ENCODE measurements around the gene PPP1R3C. TPM values are rescaled to one million over a fixed set of nuclear protein-coding genes. Genes with fewer than 3 reads are reported as not detected.

The PPP1R3C gene
- total and polyA plus RNA-seq, 5 donors = 146 to 222 (median 202) TPM

DNA sequence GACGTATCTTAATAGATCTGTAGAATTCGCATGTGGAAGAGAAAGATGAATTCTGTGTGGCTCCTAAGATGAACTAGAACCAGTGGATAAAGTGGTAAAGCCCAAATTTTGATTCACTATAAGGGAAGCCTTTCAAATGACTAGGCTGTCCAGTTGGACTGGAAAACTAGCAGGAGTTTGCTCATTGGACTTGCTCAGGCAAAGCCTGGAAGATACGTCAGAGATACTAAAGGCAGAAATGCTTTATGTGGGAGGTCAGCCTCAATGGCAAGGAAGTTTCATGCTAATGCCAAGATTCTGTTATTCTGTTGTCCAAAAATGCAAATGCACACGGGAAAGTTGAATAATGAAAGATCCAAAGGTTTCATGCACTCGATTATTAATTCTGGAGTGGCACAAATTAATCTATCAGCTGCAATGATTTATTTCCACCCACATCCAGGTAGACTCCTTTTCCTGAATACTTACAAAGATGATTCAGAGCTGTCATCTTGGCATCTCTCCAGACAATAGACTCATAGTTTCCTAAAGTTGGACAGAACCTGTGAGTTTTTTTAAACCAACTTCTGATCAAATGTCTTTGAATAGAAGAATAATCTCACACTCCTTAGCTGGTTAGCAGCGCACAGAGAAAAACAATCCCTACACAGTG, 20.5 kb upstream of the PPP1R3C start:
- Histone ChIP-seq H3K4me3 (ENCODE audit: low read length) (no peak overlapping the region), H3K27ac (ENCODE audit: low read length) (no peak overlapping the region), H3K9me3 (ENCODE audit: control insufficient read depth, low read length) (no peaks in the 10 kb centered on the region), H3K4me1 (ENCODE audit: control insufficient read depth, insufficient read depth, low read length) (no peaks in the 10 kb centered on the region), H3K27me3 (ENCODE audit: control insufficient read depth, insufficient read depth) (no peaks in the 10 kb centered on the region)
- 62% methylated on average over 6 of the region's 6 CpGs for WGBS
- DNase-seq (no peak), ATAC-seq (peak in 1 of 2 donors; percentile 13)
- intact Hi-C loops (cut with DNase I) = no loop called here

DNA sequence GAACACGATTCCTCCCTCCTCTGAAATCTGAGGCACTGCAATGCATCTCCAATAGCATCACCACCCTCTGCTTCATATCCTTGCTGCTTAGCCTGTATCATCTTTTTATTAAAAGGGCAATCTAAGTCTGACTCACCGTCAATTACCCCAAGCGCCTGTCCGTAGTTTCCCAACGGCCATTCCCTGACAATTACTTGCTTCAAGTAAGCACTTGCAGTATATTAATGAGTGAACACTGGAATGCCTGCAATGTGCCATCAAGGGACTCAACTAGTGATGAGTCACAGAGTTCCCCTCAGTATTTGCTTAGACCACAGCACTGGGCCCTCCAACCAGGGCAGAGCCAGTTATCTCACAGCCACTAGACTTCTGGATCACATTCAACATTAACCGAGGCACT, 19.5 kb upstream of the PPP1R3C start:
- intact Hi-C loops (cut with DNase I) = no loop called here
- Histone ChIP-seq H3K4me1 (ENCODE audit: control insufficient read depth, insufficient read depth, low read length) (no peaks in the 10 kb centered on the region), H3K9me3 (ENCODE audit: control insufficient read depth, low read length) (no peaks in the 10 kb centered on the region), H3K27me3 (ENCODE audit: control insufficient read depth, insufficient read depth) (no peaks in the 10 kb centered on the region), H3K4me3 (ENCODE audit: low read length) (no peak overlapping the region), H3K27ac (ENCODE audit: low read length) (peak overlapping the region; percentile 49)
- 43% methylated on average over 6 of the region's 6 CpGs for WGBS
- ATAC-seq = peak; percentile 86 to 94
- peak in 1 of 3 donors; percentile 44 for DNase-seq

DNA sequence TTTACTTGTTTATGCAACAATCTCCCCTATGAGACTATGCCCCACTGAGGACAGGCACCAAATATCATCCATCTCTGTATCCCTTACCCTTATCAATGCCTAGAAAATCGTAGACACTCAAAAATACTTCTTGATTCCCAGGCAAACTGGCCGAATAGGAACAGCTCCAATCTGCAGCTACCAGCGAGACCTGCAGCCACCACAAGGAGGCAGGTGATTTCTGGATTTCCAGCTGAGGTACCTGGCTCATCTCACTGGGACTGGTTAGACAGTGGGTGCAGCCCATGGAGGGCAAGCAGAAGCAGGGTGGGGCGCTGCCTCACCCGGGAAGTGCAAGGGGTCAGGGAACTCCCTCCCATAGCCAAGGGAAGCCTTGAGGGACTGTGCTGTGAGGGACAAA, 10.8 kb upstream of the PPP1R3C start:
- intact Hi-C loops (cut with DNase I) = no loop called here
- ATAC-seq (no peak), DNase-seq (no peak)
- Histone ChIP-seq H3K4me1 (ENCODE audit: control insufficient read depth, insufficient read depth, low read length) (no peaks in the 10 kb centered on the region), H3K9me3 (ENCODE audit: control insufficient read depth, low read length) (no peaks in the 10 kb centered on the region), H3K27me3 (ENCODE audit: control insufficient read depth, insufficient read depth) (no peaks in the 10 kb centered on the region), H3K27ac (ENCODE audit: low read length) (no peak overlapping the region), H3K4me3 (ENCODE audit: low read length) (no peak overlapping the region)
- WGBS = 70% methylated on average over 5 of the region's 5 CpGs

DNA sequence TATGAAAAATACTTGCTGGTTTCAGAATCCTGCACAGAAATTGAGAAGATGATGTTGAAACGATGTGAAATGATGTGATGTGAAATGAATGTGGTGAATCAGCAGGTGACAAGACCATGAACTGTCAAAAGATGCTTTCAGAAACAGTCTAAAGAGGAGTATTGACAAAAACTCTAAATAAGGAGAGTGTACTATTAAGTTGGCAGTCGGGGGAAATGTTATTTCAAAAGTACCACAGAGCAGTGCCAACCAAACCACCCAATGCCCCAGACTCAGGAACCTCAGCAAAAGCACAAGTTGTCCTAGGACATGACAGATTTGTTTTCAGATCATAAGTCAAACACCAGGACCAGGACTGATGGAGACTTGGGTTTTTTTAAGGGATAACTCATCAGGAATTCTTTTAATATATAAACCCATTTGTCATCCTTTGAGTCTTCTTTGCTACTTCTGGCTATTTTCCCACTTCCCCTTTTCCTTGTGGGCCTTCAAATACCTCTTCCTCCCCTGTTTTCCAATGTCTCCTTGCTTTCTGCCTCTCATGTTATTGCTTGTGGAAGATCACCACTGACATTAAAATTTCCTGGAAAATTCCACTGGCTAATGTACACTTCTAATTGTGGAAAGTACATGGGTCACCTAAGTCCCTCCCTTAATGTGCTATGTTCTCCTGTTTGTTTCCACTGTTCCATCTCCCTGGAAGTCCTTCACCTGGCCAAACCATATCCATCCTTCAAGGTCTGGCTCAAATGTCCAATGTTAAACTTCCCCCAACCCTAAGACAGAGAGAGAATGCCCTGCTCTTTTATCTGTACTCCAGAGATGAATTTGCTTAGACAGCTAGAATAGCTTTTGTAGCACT, 10.2 kb upstream of the PPP1R3C start:
- Histone ChIP-seq H3K27ac (ENCODE audit: low read length) (no peak overlapping the region), H3K4me1 (ENCODE audit: control insufficient read depth, insufficient read depth, low read length) (no peaks in the 10 kb centered on the region), H3K27me3 (ENCODE audit: control insufficient read depth, insufficient read depth) (no peaks in the 10 kb centered on the region), H3K9me3 (ENCODE audit: control insufficient read depth, low read length) (no peaks in the 10 kb centered on the region), H3K4me3 (ENCODE audit: low read length) (no peak overlapping the region)
- WGBS = 73% methylated on average over 2 of the region's 2 CpGs
- no peak for DNase-seq
- no peak for ATAC-seq
- intact Hi-C loops (cut with DNase I) = no loop called here

DNA sequence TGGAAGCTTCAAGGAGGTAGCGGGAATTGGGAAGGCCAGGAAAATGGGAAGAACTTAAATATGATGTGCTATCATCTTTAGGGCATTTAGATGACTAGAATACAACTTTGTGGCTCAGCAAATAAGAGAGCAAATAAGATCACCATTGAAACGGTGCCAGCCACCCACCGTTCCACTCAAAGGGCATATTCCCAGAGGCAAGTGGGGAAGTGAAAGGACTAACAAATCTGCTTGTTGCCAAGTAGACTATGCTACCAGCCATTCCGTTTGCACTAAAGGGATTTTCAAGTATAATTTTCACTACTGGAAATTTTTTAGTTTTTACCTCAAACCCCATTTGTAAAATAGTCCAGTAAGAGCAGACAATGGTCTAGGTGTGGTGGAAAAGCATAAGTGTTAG, 4.0 kb upstream of the PPP1R3C start:
- Histone ChIP-seq H3K4me3 (ENCODE audit: low read length) (no peak overlapping the region), H3K9me3 (ENCODE audit: control insufficient read depth, low read length) (no peaks in the 10 kb centered on the region), H3K27me3 (ENCODE audit: control insufficient read depth, insufficient read depth) (no peaks in the 10 kb centered on the region), H3K27ac (ENCODE audit: low read length) (no peak overlapping the region), H3K4me1 (ENCODE audit: control insufficient read depth, insufficient read depth, low read length) (no peaks in the 10 kb centered on the region)
- DNase-seq = no peak
- ATAC-seq = no peak
- intact Hi-C loops (cut with DNase I) = loop anchor here in 3 of 4 donors (2.0 to 10.0 kb wide), 5 partner anchors 84 to 222 kb away; partner anchors contain the start of gene HECTD2 (in 1 of the 3)
- 68% methylated on average over 4 of the region's 4 CpGs for WGBS

DNA sequence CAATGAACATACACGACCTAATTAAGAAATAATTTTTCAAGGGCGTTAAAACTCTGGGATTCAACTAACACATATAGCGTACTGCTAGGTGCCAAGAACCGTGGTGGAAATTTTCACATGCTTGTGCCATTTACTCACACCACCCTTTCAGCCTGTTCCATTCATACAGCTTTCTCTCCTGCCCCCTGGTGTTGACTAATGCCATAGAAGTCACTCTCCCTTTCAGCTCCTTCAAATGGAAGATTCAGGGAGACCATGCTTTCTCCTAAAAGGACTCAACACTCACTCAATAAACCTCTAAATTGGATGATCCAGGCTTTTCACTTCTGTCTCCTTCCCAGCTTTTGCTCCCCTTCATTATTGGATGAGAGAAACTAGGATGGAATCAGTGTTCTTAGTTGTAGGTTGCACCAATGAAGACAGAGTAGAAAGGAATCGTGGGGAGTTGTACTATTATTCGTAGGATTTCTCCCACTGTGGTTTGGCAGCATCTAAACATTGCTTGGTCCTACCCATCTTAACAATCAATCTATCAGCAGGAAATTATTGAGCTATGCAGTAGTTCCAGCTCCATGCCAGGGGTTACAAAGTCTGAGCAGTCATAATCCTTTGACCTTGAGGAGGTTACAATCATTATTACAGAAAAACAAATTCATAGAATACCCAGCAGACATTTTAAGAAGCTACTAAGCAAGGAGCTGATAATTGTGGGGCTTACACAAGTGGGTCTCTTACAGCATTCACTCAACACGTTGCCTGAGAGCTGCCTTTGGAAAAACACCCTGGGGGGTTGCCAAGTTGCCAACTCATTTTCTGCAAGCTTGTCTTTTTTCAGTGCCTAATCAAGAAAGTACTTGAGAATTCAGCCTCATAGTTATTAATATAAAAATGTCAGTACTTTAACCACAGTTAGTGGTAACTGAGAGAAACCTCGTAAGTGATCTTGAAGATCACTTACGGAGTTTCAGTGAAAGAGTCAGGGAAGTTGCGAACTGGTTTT, 2.8 kb upstream of the PPP1R3C start:
- ATAC-seq = peak; percentile 42 to 47
- H3K4me3 ChIP-seq (ENCODE audit: low read length) = no peak overlapping the region
- H3K27me3 ChIP-seq (ENCODE audit: control insufficient read depth, insufficient read depth) = no peaks in the 10 kb centered on the region
- WGBS = 42% methylated on average over 10 of the region's 10 CpGs
- H3K9me3 ChIP-seq (ENCODE audit: control insufficient read depth, low read length) = no peaks in the 10 kb centered on the region
- peak in 2 of 3 donors; percentile 28 to 45 for DNase-seq
- H3K27ac ChIP-seq (ENCODE audit: low read length) = peak overlapping the region; percentile 51
- no peaks in the 10 kb centered on the region for H3K4me1 ChIP-seq (ENCODE audit: control insufficient read depth, insufficient read depth, low read length)
- intact Hi-C loops (cut with DNase I) = loop anchor here in 3 of 4 donors (2.0 to 10.0 kb wide), 5 partner anchors 83 to 221 kb away; partner anchors contain the start of gene HECTD2 (in 1 of the 3)

DNA sequence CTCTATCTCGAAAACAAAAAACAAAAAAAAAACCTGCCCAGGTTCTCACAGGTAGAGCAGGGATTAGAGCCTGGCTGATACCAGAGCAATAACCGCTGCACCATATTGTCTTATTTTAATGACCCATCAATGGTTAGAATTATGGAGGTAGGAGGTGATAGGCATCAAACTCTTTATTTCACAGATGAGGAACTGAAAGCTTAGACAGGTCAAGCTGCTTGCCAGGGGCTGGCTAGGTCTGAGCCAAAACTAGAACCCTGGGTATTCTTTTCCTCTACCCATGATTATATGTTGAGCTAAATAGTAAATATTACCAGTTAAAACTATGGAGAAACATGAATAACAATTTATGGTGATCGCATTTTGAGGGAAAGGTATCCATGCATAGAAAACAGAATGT, 2.0 kb upstream of the PPP1R3C start:
- intact Hi-C loops (cut with DNase I) = loop anchor here (2.0 to 10.0 kb wide), 7 partner anchors 48 to 220 kb away; partner anchors contain the start of gene HECTD2 (in 1 of the 4)
- WGBS = 90% methylated on average over 3 of the region's 3 CpGs
- Histone ChIP-seq H3K27ac (ENCODE audit: low read length) (no peak overlapping the region), H3K9me3 (ENCODE audit: control insufficient read depth, low read length) (no peaks in the 10 kb centered on the region), H3K4me1 (ENCODE audit: control insufficient read depth, insufficient read depth, low read length) (no peaks in the 10 kb centered on the region), H3K4me3 (ENCODE audit: low read length) (no peak overlapping the region), H3K27me3 (ENCODE audit: control insufficient read depth, insufficient read depth) (no peaks in the 10 kb centered on the region)
- DNase-seq (no peak), ATAC-seq (no peak)

DNA sequence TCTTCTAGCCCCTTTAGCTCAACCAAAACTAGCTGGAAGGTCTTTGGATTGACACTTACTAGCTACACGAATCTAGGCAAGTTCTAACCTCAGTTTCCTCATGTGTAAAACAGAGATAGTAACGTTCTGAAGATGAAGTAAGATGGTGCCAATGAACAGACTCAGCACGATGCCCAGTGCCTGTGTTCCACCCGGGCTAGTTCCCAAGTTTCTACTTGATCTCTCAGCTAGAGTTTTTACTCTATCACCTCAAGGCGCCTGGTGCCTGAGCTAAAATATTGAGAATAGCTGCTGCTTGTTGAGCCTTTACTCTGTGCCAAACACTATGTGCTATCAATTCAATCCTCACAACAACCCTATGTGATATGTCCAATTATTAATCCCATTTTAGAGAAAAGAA, 1.4 kb upstream of the PPP1R3C start:
- Histone ChIP-seq H3K4me3 (ENCODE audit: low read length) (no peak overlapping the region), H3K27me3 (ENCODE audit: control insufficient read depth, insufficient read depth) (no peaks in the 10 kb centered on the region), H3K4me1 (ENCODE audit: control insufficient read depth, insufficient read depth, low read length) (no peaks in the 10 kb centered on the region), H3K27ac (ENCODE audit: low read length) (peak overlapping the region; percentile 48), H3K9me3 (ENCODE audit: control insufficient read depth, low read length) (no peaks in the 10 kb centered on the region)
- 65% methylated on average over 5 of the region's 5 CpGs for WGBS
- peak in 1 of 3 donors; percentile 56 for DNase-seq
- intact Hi-C loops (cut with DNase I) = loop anchor here (2.0 to 10.0 kb wide), 5 partner anchors 47 to 219 kb away; partner anchors contain the start of gene HECTD2 (in 1 of the 4)
- ATAC-seq = no peak

DNA sequence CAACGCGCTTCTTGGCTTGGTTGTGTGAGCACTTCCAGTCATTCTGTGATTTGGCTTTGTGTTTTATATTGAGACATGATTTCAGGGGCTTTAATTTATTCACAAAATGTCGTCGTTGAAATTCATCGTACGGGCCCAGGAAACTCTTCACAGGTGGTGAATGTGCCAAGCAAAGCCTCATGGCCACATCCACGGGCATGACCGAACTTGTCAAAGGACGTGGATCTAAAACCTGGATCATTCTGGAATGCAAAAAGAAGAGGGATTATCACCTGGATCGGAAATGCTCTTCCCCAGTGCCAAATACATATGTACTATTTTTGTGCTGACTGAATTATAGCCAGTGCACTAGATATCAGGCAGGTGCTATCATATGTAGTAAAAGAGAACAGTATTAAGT, 2.2 kb downstream of the PPP1R3C start:
- intact Hi-C loops (cut with DNase I) = loop anchor here in 3 of 4 donors (5.0 to 10.0 kb wide), 4 partner anchors 43 to 216 kb away; partner anchors contain the start of gene HECTD2 (in 1 of the 3)
- ATAC-seq (no peak), DNase-seq (no peak)
- WGBS = 56% methylated on average over 10 of the region's 10 CpGs
- no peaks in the 10 kb centered on the region for H3K9me3 ChIP-seq (ENCODE audit: control insufficient read depth, low read length)
- peak overlapping the region; percentile 65 for H3K27ac ChIP-seq (ENCODE audit: low read length)
- no peaks in the 10 kb centered on the region for H3K27me3 ChIP-seq (ENCODE audit: control insufficient read depth, insufficient read depth)
- peak overlapping the region; percentile 84 for H3K4me3 ChIP-seq (ENCODE audit: low read length)
- peaks cover 3% of the 10 kb centered on the region for H3K4me1 ChIP-seq (ENCODE audit: control insufficient read depth, insufficient read depth, low read length)
